SU-DHL-6 (cell line): ENCODE data around the gene HAP1.

Experiments
- H2AFZ ChIP-seq: fragments of 200-600 bp; sonication (generic); 2 replicates; pipeline ENCODE4 v1.6.1; 2014; ENCODE audit warnings: low read depth, mild to moderate bottlenecking, moderate library complexity, mixed read lengths, antibody characterized with exemption, low read length; ENCODE audit not compliant: severe bottlenecking
- H3F3A ChIP-seq: fragments of 200-600 bp; shearing (Covaris generic); 2 replicates; pipeline ENCODE4 v1.6.0; 2016; ENCODE audit warnings: antibody characterized with exemption, mild to moderate bottlenecking; ENCODE audit not compliant: insufficient read depth
- H3K27ac ChIP-seq: fragments of 200-600 bp; sonication (generic); 2 replicates; pipeline ENCODE4 v1.5.1; 2016; ENCODE audit warnings: low read depth, mild to moderate bottlenecking, low read length, moderate library complexity, mixed read lengths
- H3K27me3 ChIP-seq: fragments of 200-600 bp; sonication (generic), shearing (Covaris generic); 2 replicates; pipeline ENCODE4 v1.6.0; 2014; ENCODE audit warnings: mild to moderate bottlenecking, low read length
- H3K36me3 ChIP-seq: fragments of 200-600 bp; sonication (generic); 2 replicates; pipeline ENCODE4 v1.6.1; 2014; ENCODE audit warnings: mild to moderate bottlenecking, low read length, mixed read lengths
- H3K4me2 ChIP-seq: fragments of 300-600, 200-600 bp; shearing (Covaris generic), sonication (generic); 2 replicates; pipeline ENCODE4 v1.6.0; 2014; ENCODE audit warnings: low read length, low read depth, mild to moderate bottlenecking; ENCODE audit not compliant: poor library complexity, severe bottlenecking
- H3K4me3 ChIP-seq: fragments of 200-600 bp; sonication (generic); 2 replicates; pipeline ENCODE4 v1.5.1; 2014; ENCODE audit warnings: antibody characterized with exemption, low read length, mild to moderate bottlenecking, mixed read lengths; ENCODE audit not compliant: insufficient read depth, poor library complexity, severe bottlenecking
- H3K79me2 ChIP-seq: fragments of 200-600 bp; sonication (generic); 2 replicates; pipeline ENCODE4 v1.6.1; 2014; ENCODE audit warnings: mild to moderate bottlenecking, low read length, moderate library complexity; ENCODE audit not compliant: insufficient read depth
- H3K9ac ChIP-seq: fragments of 200-600 bp; sonication (generic); 2 replicates; pipeline ENCODE4 v1.7.0; 2014; ENCODE audit warnings: mild to moderate bottlenecking, low read length
- H3K9me2 ChIP-seq: fragments of 200-600 bp; sonication (generic); replicated peaks from 2 replicates; pipeline ENCODE4 v1.6.1; 2014; ENCODE audit warnings: low read length; ENCODE audit not compliant: insufficient read depth
- H3K9me3 ChIP-seq: fragments of 200-600 bp; sonication (generic); 2 replicates; pipeline ENCODE4 v1.6.1; 2014; ENCODE audit warnings: low read length, mixed read lengths; ENCODE audit not compliant: insufficient read depth
- H4K20me1 ChIP-seq: fragments of 200-600 bp; sonication (generic); 2 replicates; pipeline ENCODE4 v1.6.1; 2014; ENCODE audit warnings: low read depth, mild to moderate bottlenecking, antibody characterized with exemption, low read length, moderate library complexity, mixed read lengths
- EZH2phosphoT487 ChIP-seq: fragments of 200-600 bp; sonication (generic), shearing (Covaris generic); conservative IDR thresholded peaks from 2 replicates; pipeline ENCODE4 v1.6.1; 2018; ENCODE audit warnings: mild to moderate bottlenecking, antibody characterized with exemption, low read length, moderate library complexity, mixed read lengths
- TF ChIP-seq, protein P1 (sequence below): fragments of 200-600 bp; sonication (generic); IDR thresholded peaks from one replicate; pipeline ENCODE4 v1.5.1; 2017; ENCODE audit warnings: antibody characterized with exemption, mild to moderate bottlenecking, low read length, moderate library complexity; ENCODE audit not compliant: insufficient read depth, poor library complexity, severe bottlenecking

The HAP1 gene

DNA sequence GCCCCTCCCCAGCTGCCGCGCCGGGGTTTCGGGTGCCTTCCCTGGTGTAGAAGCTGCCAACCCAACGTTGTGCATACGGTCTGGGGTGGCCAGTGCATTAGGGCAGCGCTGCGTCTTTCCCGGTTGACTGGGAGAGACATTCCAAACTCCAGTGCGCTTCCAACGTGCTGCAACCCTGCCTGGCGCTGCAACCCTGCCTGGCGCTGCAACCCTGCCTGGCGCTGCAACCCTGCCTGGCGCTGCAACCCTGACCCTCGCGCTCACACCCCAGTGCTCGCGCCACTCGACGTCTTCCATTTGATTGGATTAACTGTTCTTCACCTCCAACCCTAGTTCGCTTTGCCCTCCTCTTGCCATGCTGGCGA is 488 bp upstream of the HAP1 start:
- Histone ChIP-seq H3K9ac (no peak overlapping the region), H4K20me1 (no peaks in the 10 kb centered on the region), H3K4me2 (no peak overlapping the region), H3K9me2 (no peaks in the 10 kb centered on the region), H3F3A (no peaks in the 10 kb centered on the region), H2AFZ (no peak overlapping the region), H3K79me2 (no peaks in the 10 kb centered on the region), H3K27me3 (no peaks in the 10 kb centered on the region), H3K4me3 (no peak overlapping the region), H3K27ac (no peak overlapping the region), H3K9me3 (no peaks in the 10 kb centered on the region), H3K36me3 (no peaks in the 10 kb centered on the region)
- TF ChIP-seq, protein P1, sequence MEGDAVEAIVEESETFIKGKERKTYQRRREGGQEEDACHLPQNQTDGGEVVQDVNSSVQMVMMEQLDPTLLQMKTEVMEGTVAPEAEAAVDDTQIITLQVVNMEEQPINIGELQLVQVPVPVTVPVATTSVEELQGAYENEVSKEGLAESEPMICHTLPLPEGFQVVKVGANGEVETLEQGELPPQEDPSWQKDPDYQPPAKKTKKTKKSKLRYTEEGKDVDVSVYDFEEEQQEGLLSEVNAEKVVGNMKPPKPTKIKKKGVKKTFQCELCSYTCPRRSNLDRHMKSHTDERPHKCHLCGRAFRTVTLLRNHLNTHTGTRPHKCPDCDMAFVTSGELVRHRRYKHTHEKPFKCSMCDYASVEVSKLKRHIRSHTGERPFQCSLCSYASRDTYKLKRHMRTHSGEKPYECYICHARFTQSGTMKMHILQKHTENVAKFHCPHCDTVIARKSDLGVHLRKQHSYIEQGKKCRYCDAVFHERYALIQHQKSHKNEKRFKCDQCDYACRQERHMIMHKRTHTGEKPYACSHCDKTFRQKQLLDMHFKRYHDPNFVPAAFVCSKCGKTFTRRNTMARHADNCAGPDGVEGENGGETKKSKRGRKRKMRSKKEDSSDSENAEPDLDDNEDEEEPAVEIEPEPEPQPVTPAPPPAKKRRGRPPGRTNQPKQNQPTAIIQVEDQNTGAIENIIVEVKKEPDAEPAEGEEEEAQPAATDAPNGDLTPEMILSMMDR = no peak
- no peak for TF ChIP-seq EZH2phosphoT487

DNA sequence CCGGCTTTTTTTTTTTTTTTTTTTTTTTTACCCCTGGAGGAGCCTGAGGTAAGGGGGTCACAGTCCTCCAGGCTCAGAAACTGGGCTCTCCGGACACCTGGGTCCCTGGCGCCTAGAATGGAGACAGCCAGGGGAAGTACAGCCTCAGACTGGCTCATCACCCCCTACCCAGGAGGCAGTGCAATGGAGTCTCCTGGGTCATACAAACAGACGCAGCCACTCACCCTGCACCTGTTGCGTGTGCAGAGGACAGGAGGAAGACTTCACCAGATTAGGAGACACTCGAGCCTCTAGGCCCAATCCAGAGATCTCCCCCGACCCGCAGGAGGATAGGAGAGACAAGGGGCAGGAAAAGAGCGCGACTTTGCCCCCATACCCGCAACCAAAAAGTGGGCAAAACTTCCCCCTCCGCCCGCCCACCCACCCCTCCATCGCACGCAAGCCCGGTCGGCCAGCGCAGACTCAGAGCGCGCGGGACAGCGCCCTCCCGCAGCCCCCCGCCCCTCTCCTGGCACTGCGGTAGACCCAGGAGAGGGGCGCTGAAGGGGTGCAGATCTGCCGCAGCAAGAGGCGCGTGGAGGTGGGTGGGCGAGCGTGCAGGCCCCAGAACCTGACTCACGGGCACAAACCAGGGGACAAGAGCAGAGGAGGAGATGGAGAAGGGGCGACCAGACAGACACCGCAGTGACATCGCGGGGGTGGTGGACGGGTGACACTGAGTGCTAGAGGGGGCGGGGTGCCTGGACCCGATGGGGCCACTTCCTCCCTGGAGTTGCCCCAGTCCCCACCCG is 900 bp downstream of the HAP1 start:
- Histone ChIP-seq H3K4me2 (no peak overlapping the region), H3K9ac (no peak overlapping the region), H3K9me2 (no peaks in the 10 kb centered on the region), H3K79me2 (no peaks in the 10 kb centered on the region), H3K36me3 (no peaks in the 10 kb centered on the region), H4K20me1 (no peaks in the 10 kb centered on the region), H2AFZ (no peak overlapping the region), H3K9me3 (no peaks in the 10 kb centered on the region), H3K4me3 (no peak overlapping the region), H3F3A (no peaks in the 10 kb centered on the region), H3K27me3 (no peaks in the 10 kb centered on the region), H3K27ac (no peak overlapping the region)
- TF ChIP-seq, protein P1 = no peak
- TF ChIP-seq EZH2phosphoT487 = no peak

DNA sequence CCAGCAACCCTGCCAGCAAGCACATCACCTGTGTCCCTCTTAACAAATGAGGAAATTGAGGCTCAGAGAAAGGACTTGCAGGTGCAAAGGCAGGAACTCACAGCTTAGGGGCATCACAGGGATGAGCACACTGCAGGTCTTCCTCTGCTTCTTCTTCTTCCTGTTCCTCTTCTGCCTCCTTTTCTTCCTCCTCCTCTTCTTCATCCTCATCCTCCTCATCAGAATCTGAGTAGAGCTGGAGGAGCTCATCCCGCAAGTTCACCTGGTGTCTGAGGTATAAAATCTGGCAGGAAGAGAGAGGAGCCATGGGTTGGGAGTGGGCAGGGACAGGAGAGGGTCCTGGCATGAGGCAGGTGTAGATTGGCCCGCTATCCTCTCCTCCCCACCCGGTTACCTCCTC is 2.6 kb downstream of the HAP1 start:
- H4K20me1 ChIP-seq = no peaks in the 10 kb centered on the region
- TF ChIP-seq EZH2phosphoT487 = no peak
- TF ChIP-seq, protein P1 = no peak
- no peaks in the 10 kb centered on the region for H3K36me3 ChIP-seq
- H3K27ac ChIP-seq = no peak overlapping the region
- no peaks in the 10 kb centered on the region for H3K79me2 ChIP-seq
- no peaks in the 10 kb centered on the region for H3K27me3 ChIP-seq
- no peak overlapping the region for H3K4me2 ChIP-seq
- H2AFZ ChIP-seq = no peak overlapping the region
- H3K9me3 ChIP-seq = no peaks in the 10 kb centered on the region
- no peaks in the 10 kb centered on the region for H3F3A ChIP-seq
- H3K4me3 ChIP-seq = no peak overlapping the region
- H3K9me2 ChIP-seq = no peaks in the 10 kb centered on the region
- H3K9ac ChIP-seq = no peak overlapping the region
